Measurements from ENCODE around the gene VWA1. TPM values are rescaled to one million over a fixed set of nuclear protein-coding genes. Genes with fewer than 3 reads are reported as not detected.
"Not testable (repeated sequence)": the region's sequence is repeated elsewhere in the genome, so short reads cannot be mapped to it uniquely, and the experiment has no call there.

VWA1 gene
- total and polyA plus RNA-seq, 10 of the 15 experiments (the other 5 are each of a cell fraction or from before 2014, with no cell fraction given) = 0.02 to 1.7 (median 0.32) TPM; not detected in 2

DNA sequence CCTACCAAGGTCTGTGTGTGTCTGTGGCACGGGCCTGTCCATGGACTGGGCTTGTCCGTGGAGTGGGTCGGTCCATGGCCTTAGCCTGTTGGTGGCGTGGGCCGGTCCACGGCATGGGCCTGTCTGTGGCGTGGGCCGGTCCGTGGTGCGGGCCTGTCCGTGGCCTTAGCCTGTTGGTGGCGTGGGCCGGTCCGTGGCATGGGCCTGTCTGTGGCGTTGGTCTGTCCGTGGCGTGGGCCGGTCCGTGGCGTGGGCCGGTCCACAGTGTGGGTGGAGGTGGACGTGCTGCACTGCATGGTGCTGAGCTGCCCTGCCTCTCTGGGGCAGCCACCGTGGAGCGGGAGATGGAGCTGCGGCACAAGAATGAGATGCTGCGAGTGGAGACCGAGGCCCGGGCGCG lies 46.3 kb downstream of the VWA1 start:
- BruUV-seq (replicated peaks); POLR2A ChIA-PET: not testable (repeated sequence)

DNA sequence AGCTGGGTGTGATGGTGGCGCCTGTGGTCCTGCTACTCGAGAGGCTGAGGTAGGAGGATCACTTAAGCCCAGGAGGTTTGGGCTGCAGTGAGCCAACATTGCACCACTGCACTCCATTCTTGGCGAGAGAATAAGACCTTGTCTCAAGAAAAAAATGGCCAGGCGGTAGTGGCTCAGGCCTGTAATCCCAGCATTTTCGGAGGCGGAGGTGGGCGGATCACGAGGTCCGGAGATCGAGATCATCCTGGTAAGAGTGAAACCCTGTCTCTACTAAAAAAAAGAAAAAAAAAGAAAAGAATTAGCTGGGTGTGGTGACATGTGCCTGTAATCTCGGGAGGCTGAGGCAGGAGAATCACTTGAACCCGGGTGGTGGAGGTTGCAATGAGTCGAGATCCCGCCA lies 47.4 kb downstream of the VWA1 start:
- no peak overlapping the region for H3K9ac ChIP-seq (ENCODE audit: control insufficient read depth, insufficient read depth, low read length)

More for the DNA sequence above, 46.3 kb downstream of the VWA1 start:
- H3K4me1 ChIP-seq (ENCODE audit: control insufficient read depth, insufficient read depth, low read length); H3K79me2 ChIP-seq (ENCODE audit: control insufficient read depth, insufficient read depth, low read length); H4K20me1 ChIP-seq (ENCODE audit: control insufficient read depth, insufficient read depth); ATAC-seq; H3K27ac ChIP-seq (ENCODE audit: control insufficient read depth, insufficient read depth); H3K4me3 ChIP-seq; H3K9ac ChIP-seq (ENCODE audit: control insufficient read depth, insufficient read depth, low read length); DNase-seq (ENCODE audit: low read depth, low spot score); H3K9me3 ChIP-seq (replicated peaks; ENCODE audit: control insufficient read depth, insufficient read depth, low read length); intact Hi-C loops (cut with micrococcal nuclease; ENCODE audit: unreplicated experiment); SMC1A ChIA-PET (ENCODE audit: uncharacterized antibody, unreplicated experiment); in situ Hi-C loops (cut with MboI); RAD21 ChIA-PET (ENCODE audit: unreplicated experiment); H3K27me3 ChIP-seq (replicated peaks in 1 of 2; ENCODE audit: control insufficient read depth in 2 of 2, insufficient read depth in 2 of 2, low read length in 1 of 2); H3K4me2 ChIP-seq (ENCODE audit: control insufficient read depth, insufficient read depth); CTCF ChIA-PET; H2AFZ ChIP-seq (ENCODE audit: control insufficient read depth, low read depth, low read length); FAIRE-seq: not testable (repeated sequence)
- peaks cover 5 to 31% of the 10 kb centered on the region in 2 experiments; a peak in 3 of 4 replicates for H3K36me3 ChIP-seq (ENCODE audit: control insufficient read depth in 2 of 2, insufficient read depth in 2 of 2, low read length in 1 of 2)
- WGBS (ENCODE audit: insufficient coverage, insufficient replicate concordance, low lambda C conversion rate, missing lambda C conversion rate) = 97% methylated on average over 26 of the region's 30 CpGs

More for the DNA sequence above, 47.4 kb downstream of the VWA1 start:
- FAIRE-seq (no peak), DNase-seq (ENCODE audit: low read depth, low spot score) (no peak), ATAC-seq (no peak)
- H3K27me3 ChIP-seq (replicated peaks in 1 of 2; ENCODE audit: control insufficient read depth in 2 of 2, insufficient read depth in 2 of 2, low read length in 1 of 2) = no peaks in the 10 kb centered on the region
- in situ Hi-C loops (cut with MboI) (no loop called here), intact Hi-C loops (cut with micrococcal nuclease; ENCODE audit: unreplicated experiment) (no loop called here)
- SMC1A ChIA-PET (ENCODE audit: uncharacterized antibody, unreplicated experiment) = no interaction called here
- no peaks in the 10 kb centered on the region for H3K4me1 ChIP-seq (ENCODE audit: control insufficient read depth, insufficient read depth, low read length)
- no peaks in the 10 kb centered on the region for H4K20me1 ChIP-seq (ENCODE audit: control insufficient read depth, insufficient read depth)
- TF ChIP-seq, protein P1, sequence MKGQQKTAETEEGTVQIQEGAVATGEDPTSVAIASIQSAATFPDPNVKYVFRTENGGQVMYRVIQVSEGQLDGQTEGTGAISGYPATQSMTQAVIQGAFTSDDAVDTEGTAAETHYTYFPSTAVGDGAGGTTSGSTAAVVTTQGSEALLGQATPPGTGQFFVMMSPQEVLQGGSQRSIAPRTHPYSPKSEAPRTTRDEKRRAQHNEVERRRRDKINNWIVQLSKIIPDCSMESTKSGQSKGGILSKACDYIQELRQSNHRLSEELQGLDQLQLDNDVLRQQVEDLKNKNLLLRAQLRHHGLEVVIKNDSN (IDR thresholded peaks at IDR 0.05; ENCODE audit: borderline replicate concordance, extremely low read length, insufficient read depth, low read depth, low read length) = no peak
- no peak for TF ChIP-seq CHD1 (IDR thresholded peaks at IDR 0.05; ENCODE audit: low read depth, low read length)
- 98% methylated on average over 14 of the region's 14 CpGs for WGBS (ENCODE audit: insufficient coverage, insufficient replicate concordance, low lambda C conversion rate, missing lambda C conversion rate)
- RAD21 ChIA-PET (ENCODE audit: unreplicated experiment) = no interaction called here
- H2AFZ ChIP-seq (ENCODE audit: control insufficient read depth, low read depth, low read length) = no peak overlapping the region
- H3K4me3 ChIP-seq = no peak overlapping the region
- no peaks in the 10 kb centered on the region for H3K79me2 ChIP-seq (ENCODE audit: control insufficient read depth, insufficient read depth, low read length)
- no peak overlapping the region for H3K27ac ChIP-seq (ENCODE audit: control insufficient read depth, insufficient read depth)
- H3K9me3 ChIP-seq (replicated peaks; ENCODE audit: control insufficient read depth, insufficient read depth, low read length) = no peaks in the 10 kb centered on the region
- H3K4me2 ChIP-seq (ENCODE audit: control insufficient read depth, insufficient read depth) = no peak overlapping the region
- BruUV-seq (replicated peaks) = no TSS peak
- POLR2A ChIA-PET = interaction anchor here (0.5 kb wide), 1 partner anchor 39 kb away, joined by 6 read pairs; no protein-coding TSS in a partner anchor
- H3K36me3 ChIP-seq (ENCODE audit: control insufficient read depth in 2 of 2, insufficient read depth in 2 of 2, low read length in 1 of 2) = peaks cover 3 to 29% of the 10 kb centered on the region in 2 experiments; a peak in 3 of 4 replicates
- CTCF ChIA-PET = no interaction called here
